Muscle of back (tissue), 11 donors: ENCODE data around the gene CFAP77. TPM values are rescaled to one million over a fixed set of nuclear protein-coding genes. Genes with fewer than 3 reads are reported as not detected.

Experiments used
- DNase-seq, 3 donors: peaks; one replicate each; pipeline versions ENCODE4 v3.0.0 to v3.0.0-alpha.2; 2013
- polyA plus RNA-seq, 10 donors: library from polyadenylated mRNA; unstranded; fragments of 120-200 nt; gene quantifications; one replicate each; pipeline ENCODE4 v1.2.1, GENCODE V29; 2013; ENCODE audit not compliant: insufficient read length in 10 of 10

CFAP77 gene
- polyA plus RNA-seq, 10 donors: 0.09 TPM; not detected in 9

DNA sequence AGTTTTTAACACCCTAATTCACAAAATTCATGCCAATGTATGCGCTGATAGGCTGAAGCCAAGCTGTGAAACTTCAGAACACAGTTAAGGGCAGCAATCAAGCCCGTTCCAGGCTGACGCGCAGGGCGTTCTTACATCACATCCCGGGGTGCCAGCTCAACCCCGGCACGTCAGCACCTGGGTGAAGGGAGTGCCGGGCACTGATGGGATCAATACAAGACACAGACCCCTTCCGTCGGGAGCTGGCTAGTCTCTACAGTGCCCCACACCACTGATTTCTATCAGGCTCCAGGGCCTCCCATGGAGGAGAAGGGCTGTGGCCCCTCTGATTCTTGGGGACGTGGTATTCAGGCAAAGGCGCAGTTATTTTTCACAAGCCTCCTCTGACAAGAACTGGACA, 184.4 kb downstream of the CFAP77 start:
- DNase-seq: no peak

DNA sequence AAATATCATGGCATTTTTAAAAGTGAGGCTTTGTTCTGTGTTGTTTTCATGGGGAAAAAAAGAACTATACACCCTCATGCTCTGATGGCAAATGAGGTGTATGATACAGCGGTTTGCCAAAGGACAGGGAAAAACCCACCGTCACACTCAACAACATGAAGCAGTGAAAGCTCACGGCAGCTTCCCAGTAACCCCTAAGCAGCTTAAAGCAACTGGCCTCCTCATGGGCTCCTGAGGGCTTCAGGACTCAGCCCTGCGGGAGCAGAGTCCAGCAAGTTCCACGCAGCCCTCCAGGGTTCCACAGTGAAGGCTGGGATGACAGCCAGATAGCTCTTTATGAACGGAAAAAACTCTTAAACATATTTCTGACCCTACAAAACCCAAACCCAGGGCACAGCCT, 185.3 kb downstream of the CFAP77 start:
- DNase-seq: no peak

DNA sequence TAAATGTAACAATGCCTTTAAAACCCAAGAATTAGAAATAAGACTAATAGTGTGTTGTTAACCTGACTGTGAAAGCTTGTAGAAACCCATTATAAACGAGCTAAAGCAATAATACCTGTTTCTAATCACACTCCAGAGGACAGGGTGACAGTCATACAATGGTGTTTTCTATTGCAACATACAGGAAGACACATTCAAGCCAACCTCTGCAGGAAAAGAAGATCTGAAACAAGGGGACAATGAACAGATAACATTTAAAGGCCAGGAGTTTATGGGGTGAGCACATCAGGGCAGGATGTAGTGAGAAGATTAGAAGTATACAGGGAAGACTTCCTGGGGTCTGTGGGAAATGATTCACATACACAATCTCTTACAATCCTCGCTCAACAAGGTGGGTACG, 186.2 kb downstream of the CFAP77 start:
- DNase-seq: no peak

DNA sequence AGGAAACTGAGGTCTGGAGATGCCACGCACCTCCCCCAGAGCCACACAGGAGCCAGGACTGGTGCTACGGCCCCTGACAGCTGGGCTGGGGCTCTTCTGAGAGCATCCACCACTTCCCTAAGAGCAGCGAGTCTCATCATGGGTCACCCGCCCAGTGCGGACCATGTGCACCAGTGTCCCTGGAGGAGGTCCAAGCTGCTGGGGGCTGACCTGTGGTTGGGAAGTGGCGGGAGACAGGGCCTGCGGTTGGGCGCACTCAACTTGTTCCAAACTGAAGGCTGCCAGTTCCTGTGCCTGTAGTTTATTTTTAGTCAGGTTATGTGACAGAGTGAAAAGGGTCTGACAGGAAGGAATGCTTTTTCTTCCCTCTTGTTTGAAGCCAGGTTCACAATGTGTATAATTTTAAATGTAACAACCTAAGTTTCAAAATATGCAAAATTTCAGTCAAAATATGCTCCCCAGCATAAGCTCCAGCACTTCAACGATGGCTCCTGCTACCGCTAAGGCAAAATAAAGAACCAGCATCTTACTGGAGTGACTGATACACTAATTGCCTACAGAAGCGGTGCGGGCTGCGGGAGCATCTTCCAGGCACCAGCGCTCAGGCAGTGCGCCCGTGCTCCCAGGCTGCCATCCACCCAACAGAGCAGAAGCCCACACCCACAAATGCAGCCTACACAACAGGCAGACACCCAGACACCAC, 187.2 kb downstream of the CFAP77 start:
- no peak for DNase-seq

DNA sequence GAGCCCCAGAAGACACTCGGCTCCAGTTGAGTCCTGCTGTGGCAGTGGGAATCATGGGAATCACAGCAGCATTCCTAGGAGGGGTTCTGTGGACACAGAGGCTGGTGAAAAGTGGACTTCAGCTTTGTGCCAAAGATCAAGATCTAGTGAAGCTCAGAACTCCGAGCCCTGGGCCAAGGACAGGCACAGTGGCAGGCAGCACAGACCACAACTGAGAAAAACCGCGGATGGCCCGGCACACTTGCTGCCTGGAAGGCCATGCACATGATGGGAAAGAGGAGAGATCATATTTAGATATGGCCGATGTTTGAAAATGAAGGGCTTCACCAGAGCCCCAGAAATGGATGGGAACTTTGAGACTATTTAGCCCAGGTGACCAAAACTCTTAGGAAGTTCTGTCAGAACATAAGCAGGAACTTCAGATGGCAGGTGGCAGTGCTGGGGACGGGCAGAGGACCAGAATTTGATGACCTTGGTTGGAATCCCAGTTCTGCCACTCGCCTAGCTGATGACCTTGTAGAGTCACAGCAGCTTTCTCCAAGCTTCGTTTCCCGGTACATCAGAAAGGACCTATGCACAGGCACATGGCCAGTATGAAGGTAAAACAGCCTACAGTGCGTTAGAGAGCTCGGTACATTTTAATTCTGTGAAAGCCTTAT, 190.4 kb downstream of the CFAP77 start:
- DNase-seq: no peak

DNA sequence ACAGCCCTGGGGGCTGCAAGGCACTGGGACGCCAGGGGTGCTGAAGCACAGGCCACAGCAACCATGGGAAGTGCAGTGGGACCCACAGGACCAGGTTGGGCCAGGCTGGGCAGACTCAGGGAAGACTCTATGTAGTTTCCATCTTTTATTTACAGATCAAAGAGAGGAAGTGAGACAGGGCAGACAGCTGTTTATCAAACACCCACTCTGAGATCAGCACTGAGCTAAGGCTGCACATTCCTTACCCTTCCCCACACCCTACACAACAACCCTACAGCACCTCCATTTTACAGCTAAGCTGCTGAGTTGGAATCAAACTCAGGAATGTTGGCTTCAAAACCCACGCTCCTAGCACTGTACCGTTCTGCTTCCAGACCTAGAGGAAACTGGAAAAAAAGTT, 192.2 kb downstream of the CFAP77 start:
- no peak for DNase-seq

DNA sequence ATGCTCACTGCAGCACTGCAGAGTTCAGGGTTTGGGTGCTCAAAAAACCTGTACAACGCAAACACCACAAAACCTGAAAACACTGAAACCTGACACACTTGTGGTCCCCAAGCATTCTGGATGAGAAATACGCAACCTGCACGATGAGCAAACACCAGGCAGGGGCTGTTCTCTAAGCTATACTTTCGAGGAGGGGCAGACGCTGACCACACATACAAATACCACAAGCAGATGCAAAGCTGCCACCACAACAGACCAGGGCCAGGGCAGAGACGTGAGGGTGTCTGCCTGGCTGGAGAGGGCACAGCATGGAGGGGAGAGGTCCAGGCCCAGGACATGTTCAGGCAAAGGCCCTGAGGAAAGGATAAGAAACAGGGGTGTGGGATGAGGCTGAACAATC, 195.4 kb downstream of the CFAP77 start:
- no peak for DNase-seq

DNA sequence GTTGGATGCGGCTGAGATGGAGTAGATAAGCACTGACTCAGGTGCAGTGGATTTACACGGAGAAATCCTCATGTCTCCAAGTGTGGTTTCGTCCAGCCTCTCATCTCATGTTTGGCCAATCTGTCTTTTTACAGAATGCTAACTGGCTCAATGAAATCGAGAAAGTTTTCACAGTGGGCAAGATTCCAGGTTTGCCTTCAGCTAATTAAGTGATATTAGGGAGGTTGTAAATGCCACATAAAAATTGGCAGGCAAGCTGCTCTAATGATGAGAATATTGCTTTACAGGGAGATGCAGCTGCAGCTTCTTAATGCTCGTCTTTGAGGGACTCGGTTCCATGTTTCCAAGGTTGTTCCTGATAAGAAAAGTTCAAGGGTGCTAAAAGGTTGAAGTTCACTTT, 196.1 kb downstream of the CFAP77 start:
- no peak for DNase-seq

DNA sequence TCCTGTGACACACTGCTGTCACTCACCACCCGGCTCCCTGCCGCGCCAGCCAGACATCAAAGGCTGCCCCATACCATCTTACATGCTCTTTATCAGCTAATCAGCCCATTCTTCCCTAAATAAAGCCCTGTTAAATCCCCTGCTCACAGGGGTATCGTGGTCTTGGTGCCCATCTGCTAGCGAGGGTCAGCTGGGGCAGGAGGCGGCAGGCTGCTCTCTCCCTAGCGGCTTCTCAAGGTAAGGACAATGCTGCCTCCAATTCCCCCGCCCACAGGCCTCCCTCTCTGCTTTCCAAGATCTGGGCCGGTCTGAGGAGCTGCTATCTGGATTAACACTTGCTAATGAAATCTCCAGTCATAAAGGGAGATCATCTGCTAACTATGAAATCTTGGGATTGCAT, 199.2 kb downstream of the CFAP77 start:
- DNase-seq: no peak

DNA sequence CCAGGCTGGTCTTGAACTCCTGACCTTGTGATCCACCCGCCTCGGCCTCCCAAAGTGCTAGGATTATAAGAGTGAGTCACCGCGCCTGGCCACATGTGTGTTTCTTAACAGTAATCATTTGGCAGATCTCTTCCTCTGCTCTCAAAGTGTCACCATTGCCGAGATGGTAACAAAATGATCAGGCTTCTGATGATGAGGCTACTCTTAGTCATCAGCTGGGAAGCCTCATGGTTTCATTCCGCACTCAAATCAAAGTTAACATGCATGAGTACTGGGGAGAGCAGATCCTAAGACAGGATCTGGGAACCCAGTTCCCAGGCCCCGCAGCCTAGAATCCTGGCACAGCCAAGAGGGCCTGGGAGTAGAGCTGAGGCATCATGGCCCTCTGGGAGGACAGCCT, 199.8 kb downstream of the CFAP77 start:
- peak in 1 of 3 donors; percentile 80 for DNase-seq

DNA sequence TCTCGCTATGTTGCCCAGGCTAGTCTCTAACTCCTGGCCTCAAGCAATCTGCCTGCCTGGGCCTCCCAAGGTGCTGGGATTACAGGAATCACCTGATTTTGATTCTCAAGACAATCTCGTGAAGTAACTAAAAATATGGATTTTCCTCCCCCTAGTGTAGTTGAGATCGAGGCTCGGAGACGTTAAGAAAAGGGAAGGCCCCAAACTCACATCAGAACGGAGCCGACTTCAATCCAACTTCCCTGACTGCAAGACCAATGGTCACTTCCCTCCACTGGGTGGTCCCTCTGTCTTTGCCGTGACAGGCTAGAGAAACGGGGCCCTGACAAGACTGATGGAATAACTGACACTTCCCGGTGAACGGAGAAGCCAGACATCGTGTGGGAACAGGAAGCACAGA, 200.7 kb downstream of the CFAP77 start:
- DNase-seq: no peak

DNA sequence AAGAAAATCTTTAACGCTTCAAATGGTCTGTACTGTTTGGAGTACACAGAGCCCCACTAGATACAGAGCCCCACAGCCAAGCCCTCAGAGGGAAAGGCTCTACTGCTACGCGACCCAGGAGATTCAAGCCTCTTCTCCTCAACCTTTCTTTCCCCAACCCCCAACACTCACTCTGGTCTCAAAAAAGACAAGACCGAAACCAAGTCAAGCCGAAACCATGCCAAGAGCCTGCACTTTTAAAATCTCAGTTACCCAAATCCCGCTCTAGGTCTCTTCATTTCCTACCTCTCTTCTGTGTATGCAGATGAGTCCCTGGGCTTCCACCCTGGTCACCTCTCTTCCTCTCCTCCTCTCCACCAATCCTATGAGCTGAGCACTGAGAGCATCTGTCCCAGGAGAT, 204.3 kb downstream of the CFAP77 start:
- no peak for DNase-seq

DNA sequence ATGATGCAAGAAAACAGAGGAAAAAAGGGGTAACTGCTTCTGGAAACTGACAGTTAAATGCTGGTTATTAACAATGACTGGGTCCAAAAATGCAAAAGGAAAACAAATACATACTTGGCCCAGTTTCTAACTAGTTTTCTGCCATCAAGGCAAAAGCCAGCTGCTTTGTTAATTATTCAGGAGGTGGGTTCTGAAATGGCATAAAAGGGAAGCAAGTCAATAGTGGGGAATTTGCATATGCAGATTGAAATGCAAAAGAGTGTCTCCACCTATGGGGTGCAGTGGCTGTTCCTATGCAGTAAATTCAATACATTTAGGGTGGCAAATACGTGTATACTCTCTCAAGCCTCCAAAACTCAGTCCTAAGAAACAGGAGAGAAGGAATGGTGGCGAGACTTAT, 205.8 kb downstream of the CFAP77 start:
- no peak for DNase-seq

DNA sequence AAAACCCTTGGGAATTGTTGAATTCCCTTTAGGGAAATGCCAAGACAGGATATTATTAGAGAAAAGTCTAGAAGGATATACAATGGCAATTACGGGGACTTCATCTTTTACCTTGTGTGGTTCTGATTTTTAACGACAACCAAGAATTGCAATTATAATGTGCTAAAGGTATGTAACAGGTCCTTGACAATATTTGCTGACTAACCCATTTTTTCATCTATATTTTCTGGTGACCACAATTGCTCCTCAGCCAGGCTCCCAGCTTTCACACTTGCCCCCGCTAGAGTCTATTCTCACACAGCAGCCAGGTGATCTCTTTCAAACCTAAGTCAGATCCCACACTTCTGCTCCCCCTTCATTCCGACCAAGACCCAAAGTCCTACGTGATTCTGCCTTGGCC, 206.7 kb downstream of the CFAP77 start:
- no peak for DNase-seq

DNA sequence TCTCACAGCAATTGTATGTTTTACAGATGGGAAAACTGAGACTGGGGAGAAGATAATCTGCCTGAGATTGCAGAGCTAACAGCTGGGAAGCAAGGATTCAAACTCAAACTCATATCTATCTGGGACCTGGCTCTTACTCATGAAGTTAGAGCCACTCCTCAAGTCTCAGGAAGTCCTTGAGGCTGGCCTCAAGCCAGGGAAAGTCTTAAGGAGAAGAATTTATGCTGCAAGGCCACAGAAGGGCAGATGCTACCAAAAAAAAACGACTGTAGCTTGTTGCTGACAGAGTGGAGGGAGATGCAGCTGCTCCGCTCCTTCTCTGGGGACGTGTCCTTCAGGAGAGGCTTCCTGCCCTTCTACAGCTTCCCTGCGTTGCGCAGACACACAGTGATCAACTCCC, 212.1 kb downstream of the CFAP77 start:
- peak in 2 of 3 donors; percentile 7 to 35 for DNase-seq

Other genes with a start within 250 kb of the CFAP77 start
- gene NTNG2, start 248.2 kb upstream of the CFAP77 start, polyA plus RNA-seq: 1 to 10 TPM in 1 of 10 donors, under 1 TPM in 9; 0.14 to 1.7 (median 0.43) TPM
- 10 to 100 TPM; 23.8 to 38.6 (median 33.2) TPM for gene SETX, start 55.2 kb upstream of the CFAP77 start, polyA plus RNA-seq
- 10 to 100 TPM in 7 of 10 donors, 1 to 10 TPM in 3; 8.8 to 11.7 (median 10.9) TPM for gene TTF1, start 3.4 kb upstream of the CFAP77 start, polyA plus RNA-seq
- not detected for gene BARHL1, start 172.4 kb downstream of the CFAP77 start, polyA plus RNA-seq